KMS-11 (cell line): Measurements from ENCODE around the gene ZC3H15.

Experiments
- H2AFZ ChIP-seq: fragments of 200-600 bp; sonication (generic); 2 replicates; pipeline ENCODE4 v1.6.1; 2016; ENCODE audit warnings: antibody characterized with exemption, mixed run types, low read depth
- H3K27ac ChIP-seq: fragments of 200-600 bp; sonication (generic); 2 replicates; pipeline ENCODE4 v1.6.1; 2016; ENCODE audit warnings: mild to moderate bottlenecking, mixed run types
- H3K27me3 ChIP-seq: fragments of 200-600 bp; sonication (generic); 2 replicates; pipeline ENCODE4 v1.6.1; 2017; ENCODE audit warnings: mild to moderate bottlenecking, low read depth, mixed run types, moderate library complexity; ENCODE audit not compliant: insufficient read depth
- H3K36me3 ChIP-seq: fragments of 200-600 bp; sonication (generic); 2 replicates; pipeline ENCODE4 v1.6.1; 2017; ENCODE audit warnings: mild to moderate bottlenecking, mixed run types; ENCODE audit not compliant: insufficient read depth
- H3K4me1 ChIP-seq: fragments of 200-600 bp; sonication (generic); 2 replicates; pipeline ENCODE4 v1.6.1; 2016; ENCODE audit warnings: mild to moderate bottlenecking, low read depth, mixed run types; ENCODE audit not compliant: poor library complexity, severe bottlenecking
- H3K4me2 ChIP-seq: fragments of 200-600 bp; sonication (generic); 2 replicates; pipeline ENCODE4 v1.7.0; 2016; ENCODE audit warnings: mild to moderate bottlenecking, mixed run types
- H3K4me3 ChIP-seq: fragments of 200-600 bp; sonication (generic); IDR thresholded peaks from 2 replicates; pipeline ENCODE4 v1.6.1; 2017; ENCODE audit warnings: low read depth, low read length, mixed read lengths; ENCODE audit not compliant: insufficient read depth
- H3K79me2 ChIP-seq: fragments of 200-600 bp; sonication (generic); 2 replicates; pipeline ENCODE4 v1.6.1; 2016; ENCODE audit warnings: low read depth, mixed run types; ENCODE audit not compliant: insufficient read depth
- H3K9ac ChIP-seq: fragments of 200-600 bp; sonication (generic); 2 replicates; pipeline ENCODE4 v1.6.1; 2016; ENCODE audit warnings: mild to moderate bottlenecking, mixed run types
- H4K20me1 ChIP-seq: fragments of 200-600 bp; sonication (generic); 2 replicates; pipeline ENCODE4 v1.6.1; 2016; ENCODE audit warnings: mild to moderate bottlenecking, mixed run types; ENCODE audit not compliant: insufficient read depth
- TF ChIP-seq, protein P1 (sequence below): fragments of 200-600 bp; sonication (generic); conservative IDR thresholded peaks from 2 replicates; pipeline ENCODE4 v1.6.1; 2017; ENCODE audit warnings: low read depth, mild to moderate bottlenecking, antibody characterized with exemption, low read length, moderate library complexity, mixed read lengths

ZC3H15 gene

DNA sequence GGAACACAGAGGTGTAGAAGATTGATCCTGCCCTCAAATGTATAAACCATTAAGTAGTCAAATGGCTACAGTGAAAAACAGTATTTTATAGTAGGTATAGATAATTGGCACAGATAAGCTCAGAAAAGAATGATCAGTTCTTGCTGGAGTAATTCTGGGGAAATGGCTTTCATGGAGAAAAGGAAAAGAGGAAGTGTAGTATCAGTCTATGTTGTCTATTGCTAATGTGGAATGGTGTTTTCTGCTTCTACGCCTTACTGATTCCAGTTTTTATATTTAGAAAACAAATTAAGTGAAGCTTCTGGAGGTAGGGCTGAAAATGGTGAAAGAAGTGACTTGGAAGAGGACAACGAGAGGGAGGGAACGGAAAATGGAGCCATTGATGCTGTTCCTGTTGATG lies 22.2 kb downstream of the ZC3H15 start:
- Histone ChIP-seq H3K79me2 (no peaks in the 10 kb centered on the region), H4K20me1 (peaks cover 5% of the 10 kb centered on the region; the same call in 1 of the 2 replicates), H3K36me3 (peaks cover 37% of the 10 kb centered on the region), H3K27ac (no peak overlapping the region), H3K4me3 (no peak overlapping the region), H3K4me1 (no peaks in the 10 kb centered on the region), H2AFZ (no peak overlapping the region), H3K4me2 (no peak overlapping the region), H3K9ac (no peak overlapping the region), H3K27me3 (no peaks in the 10 kb centered on the region)
- TF ChIP-seq, protein P1, sequence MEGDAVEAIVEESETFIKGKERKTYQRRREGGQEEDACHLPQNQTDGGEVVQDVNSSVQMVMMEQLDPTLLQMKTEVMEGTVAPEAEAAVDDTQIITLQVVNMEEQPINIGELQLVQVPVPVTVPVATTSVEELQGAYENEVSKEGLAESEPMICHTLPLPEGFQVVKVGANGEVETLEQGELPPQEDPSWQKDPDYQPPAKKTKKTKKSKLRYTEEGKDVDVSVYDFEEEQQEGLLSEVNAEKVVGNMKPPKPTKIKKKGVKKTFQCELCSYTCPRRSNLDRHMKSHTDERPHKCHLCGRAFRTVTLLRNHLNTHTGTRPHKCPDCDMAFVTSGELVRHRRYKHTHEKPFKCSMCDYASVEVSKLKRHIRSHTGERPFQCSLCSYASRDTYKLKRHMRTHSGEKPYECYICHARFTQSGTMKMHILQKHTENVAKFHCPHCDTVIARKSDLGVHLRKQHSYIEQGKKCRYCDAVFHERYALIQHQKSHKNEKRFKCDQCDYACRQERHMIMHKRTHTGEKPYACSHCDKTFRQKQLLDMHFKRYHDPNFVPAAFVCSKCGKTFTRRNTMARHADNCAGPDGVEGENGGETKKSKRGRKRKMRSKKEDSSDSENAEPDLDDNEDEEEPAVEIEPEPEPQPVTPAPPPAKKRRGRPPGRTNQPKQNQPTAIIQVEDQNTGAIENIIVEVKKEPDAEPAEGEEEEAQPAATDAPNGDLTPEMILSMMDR: no peak

DNA sequence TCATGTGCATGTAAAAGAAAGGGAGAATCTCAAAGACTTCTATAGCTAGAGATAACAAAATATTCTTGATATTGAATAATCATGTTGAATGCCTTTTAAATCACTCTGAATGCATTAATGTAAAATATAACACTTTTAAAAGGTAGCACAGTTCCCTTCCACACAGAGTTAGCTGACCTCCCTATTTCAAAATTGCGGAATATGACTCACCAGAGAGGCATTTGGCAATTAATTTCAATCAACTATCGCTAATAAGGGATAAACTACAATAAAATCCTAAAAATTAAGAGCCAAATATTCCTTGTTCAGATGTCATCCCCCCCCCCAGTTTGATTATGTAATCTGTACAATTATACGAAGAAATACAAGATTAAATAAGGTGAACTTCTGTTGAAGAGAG lies 29.3 kb downstream of the ZC3H15 start:
- H3K79me2 ChIP-seq: no peaks in the 10 kb centered on the region
- no peak overlapping the region for H3K9ac ChIP-seq
- H3K4me3 ChIP-seq: no peak overlapping the region
- H3K36me3 ChIP-seq: no peaks in the 10 kb centered on the region
- H4K20me1 ChIP-seq: no peaks in the 10 kb centered on the region
- H2AFZ ChIP-seq: no peak overlapping the region
- no peaks in the 10 kb centered on the region for H3K4me1 ChIP-seq
- TF ChIP-seq, protein P1: no peak
- no peak overlapping the region for H3K27ac ChIP-seq
- H3K27me3 ChIP-seq: no peaks in the 10 kb centered on the region
- no peak overlapping the region for H3K4me2 ChIP-seq

DNA sequence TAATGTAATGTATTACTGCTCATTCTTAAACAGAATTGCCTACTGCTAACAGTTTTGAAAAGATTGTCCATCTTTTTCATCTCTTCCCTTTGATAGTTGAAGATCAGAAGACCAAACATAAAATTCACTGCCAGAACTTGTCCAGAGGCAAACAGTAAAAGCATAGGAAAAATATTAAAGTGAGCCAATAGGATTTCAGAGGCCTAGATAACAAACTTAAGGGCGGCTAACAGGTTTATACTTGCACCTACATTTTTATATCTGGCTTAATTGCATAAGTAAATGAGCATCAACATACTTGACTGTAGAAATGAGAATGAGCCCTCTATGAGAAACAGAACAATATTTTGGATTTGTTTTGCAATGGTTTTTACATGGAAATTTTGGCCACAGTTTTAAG lies 30.3 kb downstream of the ZC3H15 start:
- H3K4me2 ChIP-seq: no peak overlapping the region
- no peak overlapping the region for H2AFZ ChIP-seq
- TF ChIP-seq, protein P1: no peak
- H3K4me3 ChIP-seq: no peak overlapping the region
- H3K9ac ChIP-seq: no peak overlapping the region
- H3K27ac ChIP-seq: no peak overlapping the region
- no peaks in the 10 kb centered on the region for H3K4me1 ChIP-seq
- H3K79me2 ChIP-seq: no peaks in the 10 kb centered on the region
- H3K36me3 ChIP-seq: no peaks in the 10 kb centered on the region; the same call in 1 of the 2 replicates
- H4K20me1 ChIP-seq: no peaks in the 10 kb centered on the region
- H3K27me3 ChIP-seq: no peaks in the 10 kb centered on the region

DNA sequence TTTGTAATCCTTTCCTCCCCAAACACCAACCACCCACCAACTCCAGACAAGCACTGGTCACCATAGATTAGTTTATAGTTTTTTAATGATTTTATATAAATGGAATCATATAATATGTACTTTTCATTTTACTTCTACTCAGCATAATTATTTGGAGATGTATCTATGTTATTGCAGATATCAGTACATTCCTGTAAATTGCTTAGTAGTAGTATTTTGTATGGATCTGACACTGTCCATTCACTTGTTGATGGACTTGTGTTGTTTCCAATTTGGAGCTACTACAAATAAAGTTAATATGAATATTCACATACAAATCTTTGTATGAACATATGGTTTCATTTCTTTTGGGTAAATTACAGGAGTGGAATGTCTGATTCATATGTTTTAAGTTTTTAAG lies 31.0 kb downstream of the ZC3H15 start:
- H3K4me2 ChIP-seq: no peak overlapping the region
- no peaks in the 10 kb centered on the region for H4K20me1 ChIP-seq
- no peaks in the 10 kb centered on the region for H3K79me2 ChIP-seq
- no peak overlapping the region for H3K9ac ChIP-seq
- TF ChIP-seq, protein P1: no peak
- H2AFZ ChIP-seq: no peak overlapping the region
- H3K4me3 ChIP-seq: no peak overlapping the region
- H3K4me1 ChIP-seq: no peaks in the 10 kb centered on the region
- H3K27ac ChIP-seq: no peak overlapping the region
- H3K27me3 ChIP-seq: no peaks in the 10 kb centered on the region
- H3K36me3 ChIP-seq: no peaks in the 10 kb centered on the region; the same call in 1 of the 2 replicates
